A673 (cell line): Measurements from ENCODE around the gene PRDM16. TPM values are rescaled to one million over a fixed set of nuclear protein-coding genes. Genes with fewer than 3 reads are reported as not detected.

Source experiments
- BruUV-seq: library from RNA; stranded (reverse); fragments of 400-500 nt; replicated peaks from 2 replicates; lab custom pipeline; 2021; lab: Mats Ljungman, UMichigan
- CTCF ChIA-PET: fragments of 300-600 bp; sonication (Branson Sonifier 250); formaldehyde crosslinking; loops from one replicate; lab custom pipeline; 2022; ENCODE audit warnings: antibody characterized with exemption; lab: Charles Lee
- POLR2A ChIA-PET: fragments of 300-600 bp; sonication (Branson Sonifier 250); formaldehyde crosslinking; loops from one replicate; lab custom pipeline; 2022; ENCODE audit warnings: antibody characterized with exemption; ENCODE audit not compliant: low non-redundant PET; lab: Charles Lee
- DNase-seq: peaks from one replicate; pipeline ENCODE4 v3.0.0-alpha.2; 2015; ENCODE audit warnings: low spot score
- H3K27ac ChIP-seq: fragments of 200-600 bp; sonication (generic); 2 replicates; pipeline ENCODE4 v1.5.1; 2016; ENCODE audit warnings: mixed run types, low read depth, mild to moderate bottlenecking, mixed read lengths, antibody characterized with exemption, low read length; ENCODE audit not compliant: poor library complexity, severe bottlenecking
- H3K27me3 ChIP-seq: fragments of 200-600 bp; sonication (generic); replicated peaks from 2 replicates; pipeline ENCODE4 v1.6.1; 2017; ENCODE audit warnings: mixed run types, low read depth, mild to moderate bottlenecking, mixed read lengths, antibody characterized with exemption, low read length; ENCODE audit not compliant: insufficient read depth, poor library complexity
- H3K36me3 ChIP-seq: fragments of 200-600 bp; sonication (generic); 2 replicates; pipeline ENCODE4 v1.6.1; 2016; ENCODE audit warnings: mixed run types, mild to moderate bottlenecking, mixed read lengths, antibody characterized with exemption, low read length; ENCODE audit not compliant: insufficient read depth, poor library complexity, severe bottlenecking
- H3K4me1 ChIP-seq: fragments of 200-600 bp; sonication (generic); 2 replicates; pipeline ENCODE4 v1.6.1; 2017; ENCODE audit warnings: mixed run types, mild to moderate bottlenecking, mixed read lengths, antibody characterized with exemption, low read length; ENCODE audit not compliant: insufficient read depth, poor library complexity, severe bottlenecking
- H3K4me3 ChIP-seq: fragments of 200-600 bp; sonication (generic); 2 replicates; pipeline ENCODE4 v1.5.1; 2016; ENCODE audit warnings: low read depth, mixed run types, mild to moderate bottlenecking, mixed read lengths, low read length; ENCODE audit not compliant: poor library complexity, severe bottlenecking
- H3K9me3 ChIP-seq: fragments of 200-600 bp; sonication (generic); 2 replicates; pipeline ENCODE4 v1.6.1; 2016; ENCODE audit warnings: mixed run types, low read depth, mild to moderate bottlenecking, mixed read lengths, antibody characterized with exemption, low read length; ENCODE audit not compliant: poor library complexity, severe bottlenecking
- EZH2 ChIP-seq: fragments of 200-600 bp; sonication (generic); IDR thresholded peaks from 2 replicates; pipeline ENCODE4 v1.6.1; 2017; ENCODE audit warnings: borderline replicate concordance, low read depth, mild to moderate bottlenecking, mixed read lengths, antibody characterized with exemption, low read length; ENCODE audit not compliant: poor library complexity, severe bottlenecking
- intact Hi-C: fragments of 100-400 bp; cut with micrococcal nuclease; formaldehyde crosslinking; loops from one replicate; pipeline ENCODE4 v1.10.0; 2022; ENCODE audit not compliant: unreplicated experiment
- total RNA-seq: library from RNA; stranded (reverse); gene quantifications from 2 replicates; pipeline ENCODE4 v1.2.3, GENCODE V29; 2021
- TF ChIP-seq, protein P1 (sequence below): fragments of 300-800, 200-600 bp; sonication (generic); conservative IDR thresholded peaks from 2 replicates; pipeline ENCODE4 v1.5.1; 2017; ENCODE audit warnings: low read depth, mild to moderate bottlenecking, antibody characterized with exemption, low read length, moderate library complexity, mixed read lengths

Gene PRDM16
- total RNA-seq, 1 experiment from 2014 or later = 0.49 TPM

DNA sequence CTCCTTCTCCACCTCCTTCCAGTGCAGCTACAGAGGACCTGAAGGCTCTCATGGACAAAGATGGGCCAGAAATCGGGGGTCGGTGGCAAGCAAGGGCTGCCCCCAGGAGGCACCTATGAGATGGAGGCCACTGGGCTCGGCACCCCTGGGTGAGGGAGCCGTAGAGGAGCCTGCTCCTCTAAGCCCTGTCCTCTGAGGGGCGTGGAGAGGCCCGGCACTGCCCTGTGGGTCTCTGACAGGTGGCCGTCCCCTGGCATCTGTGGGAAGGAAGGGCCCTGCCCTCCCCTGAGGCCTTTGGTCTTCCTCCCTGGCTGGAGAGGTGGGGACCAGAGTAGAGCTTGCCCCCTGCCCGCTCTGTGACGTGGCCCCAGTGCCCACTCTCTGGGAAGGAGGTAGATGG lies 30.9 kb downstream of the PRDM16 start:
- Histone ChIP-seq H3K27me3 (peaks cover 82% of the 10 kb centered on the region), H3K4me3 (no peak overlapping the region), H3K36me3 (no peaks in the 10 kb centered on the region), H3K4me1 (no peaks in the 10 kb centered on the region), H3K27ac (no peak overlapping the region), H3K9me3 (no peaks in the 10 kb centered on the region)
- intact Hi-C loops = no loop called here
- no peak for DNase-seq
- BruUV-seq = no TSS peak
- CTCF ChIA-PET = no interaction called here
- TF ChIP-seq EZH2 = no peak
- TF ChIP-seq, protein P1, sequence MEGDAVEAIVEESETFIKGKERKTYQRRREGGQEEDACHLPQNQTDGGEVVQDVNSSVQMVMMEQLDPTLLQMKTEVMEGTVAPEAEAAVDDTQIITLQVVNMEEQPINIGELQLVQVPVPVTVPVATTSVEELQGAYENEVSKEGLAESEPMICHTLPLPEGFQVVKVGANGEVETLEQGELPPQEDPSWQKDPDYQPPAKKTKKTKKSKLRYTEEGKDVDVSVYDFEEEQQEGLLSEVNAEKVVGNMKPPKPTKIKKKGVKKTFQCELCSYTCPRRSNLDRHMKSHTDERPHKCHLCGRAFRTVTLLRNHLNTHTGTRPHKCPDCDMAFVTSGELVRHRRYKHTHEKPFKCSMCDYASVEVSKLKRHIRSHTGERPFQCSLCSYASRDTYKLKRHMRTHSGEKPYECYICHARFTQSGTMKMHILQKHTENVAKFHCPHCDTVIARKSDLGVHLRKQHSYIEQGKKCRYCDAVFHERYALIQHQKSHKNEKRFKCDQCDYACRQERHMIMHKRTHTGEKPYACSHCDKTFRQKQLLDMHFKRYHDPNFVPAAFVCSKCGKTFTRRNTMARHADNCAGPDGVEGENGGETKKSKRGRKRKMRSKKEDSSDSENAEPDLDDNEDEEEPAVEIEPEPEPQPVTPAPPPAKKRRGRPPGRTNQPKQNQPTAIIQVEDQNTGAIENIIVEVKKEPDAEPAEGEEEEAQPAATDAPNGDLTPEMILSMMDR = no peak
- POLR2A ChIA-PET = no interaction called here

DNA sequence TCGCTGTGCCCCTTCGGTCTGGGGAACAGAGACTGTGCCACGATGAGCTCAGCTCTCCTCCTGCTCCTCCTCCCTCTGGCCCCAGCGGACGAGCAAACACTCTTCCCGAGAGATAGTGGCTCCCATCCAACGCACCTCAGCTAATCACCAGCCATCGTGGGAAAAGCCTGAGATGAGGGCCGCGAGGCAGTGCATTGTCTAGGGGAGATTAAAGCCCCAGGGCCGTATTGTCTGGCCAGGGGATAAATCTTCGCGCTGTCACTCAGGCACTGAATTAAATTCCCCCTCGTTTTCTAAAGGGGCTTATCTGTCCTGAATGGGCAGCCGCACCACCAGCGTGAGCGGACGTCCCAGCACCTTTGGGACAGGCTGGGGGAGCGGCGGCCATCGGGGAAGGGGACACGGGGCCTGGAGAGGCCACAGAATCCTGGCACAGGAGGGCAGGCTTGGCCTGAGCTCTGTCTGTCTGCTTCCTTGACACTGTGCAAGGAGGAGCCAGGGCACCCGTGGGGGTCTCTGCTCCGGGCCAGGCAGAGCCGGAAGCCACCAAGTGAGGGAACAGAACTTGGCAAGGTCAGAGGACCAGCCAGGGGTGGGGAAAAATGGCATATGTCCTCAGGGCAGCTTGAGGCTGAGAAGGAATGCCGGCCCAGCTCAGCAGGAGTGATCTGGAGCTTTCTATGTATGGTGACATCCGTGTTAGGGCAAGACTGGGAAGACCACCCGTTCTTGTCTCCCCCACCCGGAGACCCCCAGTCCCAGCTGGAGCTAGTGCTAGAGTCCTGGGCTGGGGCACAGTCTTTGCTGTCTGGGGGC lies 32.3 kb downstream of the PRDM16 start:
- DNase-seq = no peak
- TF ChIP-seq, protein P1 = no peak
- TF ChIP-seq EZH2 = no peak
- H3K4me1 ChIP-seq = no peaks in the 10 kb centered on the region
- BruUV-seq = no TSS peak
- intact Hi-C loops = no loop called here
- no peaks in the 10 kb centered on the region for H3K36me3 ChIP-seq
- H3K9me3 ChIP-seq = no peaks in the 10 kb centered on the region
- no peak overlapping the region for H3K27ac ChIP-seq
- ChIA-PET POLR2A (no interaction called here), CTCF (no interaction called here)
- H3K4me3 ChIP-seq = no peak overlapping the region
- H3K27me3 ChIP-seq = peaks cover 82% of the 10 kb centered on the region

- ChIA-PET CTCF (no interaction called here), POLR2A (no interaction called here)
- no peaks in the 10 kb centered on the region for H3K4me1 ChIP-seq
- H3K9me3 ChIP-seq = no peaks in the 10 kb centered on the region
- H3K27ac ChIP-seq = no peak overlapping the region
- BruUV-seq = no TSS peak
- peaks cover 82% of the 10 kb centered on the region for H3K27me3 ChIP-seq
- intact Hi-C loops = no loop called here
- DNase-seq = no peak
- no peaks in the 10 kb centered on the region for H3K36me3 ChIP-seq
- TF ChIP-seq, protein P1 = no peak
- no peak for TF ChIP-seq EZH2
- no peak overlapping the region for H3K4me3 ChIP-seq
Observed at GRCh38 chr1:3102641-3103040, 33.6 kb downstream of the PRDM16 start.
